HuH-7.5 (cell line): Measurements from ENCODE around the gene CATSPERE.

ENCODE experiments used
- DNase-seq: peaks from one replicate; pipeline ENCODE4 v3.0.0; 2011; ENCODE audit warnings: low spot score

Gene CATSPERE

GRCh38 chr1:244461245-244462071 lies at the start of gene CATSPERE:
CATSPERE (plus strand) TSS chr1:244461273; CDS start chr1:244461430, 157 bp downstream.
- DNase-seq: peak; percentile 78

GRCh38 chr1:244412176-244412575 lies 48.9 kb upstream of the CATSPERE start:
- no peak for DNase-seq

- no peak for DNase-seq
Observed at GRCh38 chr1:244413736-244414135, 47.3 kb upstream of the CATSPERE start.

GRCh38 chr1:244414543-244414942 lies 46.5 kb upstream of the CATSPERE start:
- DNase-seq: no peak

GRCh38 chr1:244419024-244419423 lies 42.0 kb upstream of the CATSPERE start:
- no peak for DNase-seq

GRCh38 chr1:244422174-244422573 lies 38.9 kb upstream of the CATSPERE start:
- no peak for DNase-seq

GRCh38 chr1:244424649-244425334 lies 36.3 kb upstream of the CATSPERE start:
- no peak for DNase-seq

GRCh38 chr1:244427647-244428046 lies 33.4 kb upstream of the CATSPERE start:
- DNase-seq: no peak

GRCh38 chr1:244429818-244430217 lies 31.3 kb upstream of the CATSPERE start:
- DNase-seq: no peak

- DNase-seq: no peak
Observed at GRCh38 chr1:244431166-244431565, 29.9 kb upstream of the CATSPERE start.

GRCh38 chr1:244435562-244436205 lies 25.4 kb upstream of the CATSPERE start:
- DNase-seq: no peak

- no peak for DNase-seq
Observed at GRCh38 chr1:244436336-244437085, 24.6 kb upstream of the CATSPERE start.

- no peak for DNase-seq
Observed at GRCh38 chr1:244437086-244437468, 24.0 kb upstream of the CATSPERE start.

- DNase-seq: no peak
Observed at GRCh38 chr1:244439391-244440032, 21.6 kb upstream of the CATSPERE start.

- no peak for DNase-seq
Observed at GRCh38 chr1:244442850-244443249, 18.2 kb upstream of the CATSPERE start.

GRCh38 chr1:244444854-244445253 lies 16.2 kb upstream of the CATSPERE start:
- DNase-seq: no peak

- DNase-seq: no peak
Observed at GRCh38 chr1:244445320-244446181, 15.5 kb upstream of the CATSPERE start.

GRCh38 chr1:244447024-244447423 lies 14.0 kb upstream of the CATSPERE start:
- DNase-seq: no peak

- DNase-seq: no peak
Observed at GRCh38 chr1:244447552-244447951, 13.5 kb upstream of the CATSPERE start.

GRCh38 chr1:244448279-244449036 lies 12.6 kb upstream of the CATSPERE start:
- no peak for DNase-seq
